22Rv1 (cell line): ENCODE data around the gene LRRC32.

Experiments
- ZFX ChIP-seq: fragments of 450-650 bp; IDR thresholded peaks from 2 replicates; pipeline ENCODE4 v1.6.1; 2017; ENCODE audit warnings: antibody characterized with exemption, borderline replicate concordance
- TF ChIP-seq, protein P1 (sequence below): fragments of 450-650 bp; IDR thresholded peaks from 2 replicates; pipeline ENCODE4 v1.5.1; 2017; ENCODE audit warnings: mild to moderate bottlenecking

DNA sequence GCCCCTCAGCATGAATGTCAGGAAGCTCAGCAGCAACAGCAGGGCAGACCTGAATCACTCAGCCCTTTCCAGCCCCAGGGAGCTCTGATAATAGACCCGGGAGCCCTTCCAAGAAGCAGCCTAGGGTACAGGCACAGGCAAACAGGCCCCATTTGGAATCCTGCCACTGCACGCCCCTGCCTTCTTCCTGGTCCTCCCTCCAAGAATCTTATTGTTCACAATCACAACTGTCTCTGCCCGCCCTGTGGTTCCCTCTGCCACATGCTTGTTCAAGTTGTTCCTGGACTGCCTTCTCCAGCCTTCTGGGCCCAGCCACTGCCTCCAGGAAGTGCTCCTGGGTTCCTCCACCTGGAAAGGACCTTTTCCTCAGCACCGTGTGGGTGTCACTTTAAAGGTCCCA lies 54.6 kb downstream of the LRRC32 start:
- TF ChIP-seq, protein P1, sequence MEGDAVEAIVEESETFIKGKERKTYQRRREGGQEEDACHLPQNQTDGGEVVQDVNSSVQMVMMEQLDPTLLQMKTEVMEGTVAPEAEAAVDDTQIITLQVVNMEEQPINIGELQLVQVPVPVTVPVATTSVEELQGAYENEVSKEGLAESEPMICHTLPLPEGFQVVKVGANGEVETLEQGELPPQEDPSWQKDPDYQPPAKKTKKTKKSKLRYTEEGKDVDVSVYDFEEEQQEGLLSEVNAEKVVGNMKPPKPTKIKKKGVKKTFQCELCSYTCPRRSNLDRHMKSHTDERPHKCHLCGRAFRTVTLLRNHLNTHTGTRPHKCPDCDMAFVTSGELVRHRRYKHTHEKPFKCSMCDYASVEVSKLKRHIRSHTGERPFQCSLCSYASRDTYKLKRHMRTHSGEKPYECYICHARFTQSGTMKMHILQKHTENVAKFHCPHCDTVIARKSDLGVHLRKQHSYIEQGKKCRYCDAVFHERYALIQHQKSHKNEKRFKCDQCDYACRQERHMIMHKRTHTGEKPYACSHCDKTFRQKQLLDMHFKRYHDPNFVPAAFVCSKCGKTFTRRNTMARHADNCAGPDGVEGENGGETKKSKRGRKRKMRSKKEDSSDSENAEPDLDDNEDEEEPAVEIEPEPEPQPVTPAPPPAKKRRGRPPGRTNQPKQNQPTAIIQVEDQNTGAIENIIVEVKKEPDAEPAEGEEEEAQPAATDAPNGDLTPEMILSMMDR: no peak
- no peak for TF ChIP-seq ZFX
